ENCODE data around the gene HDAC11.
A peak's percentile ranks its signal among the peaks of the same experiment; 100 is the strongest.

DNA sequence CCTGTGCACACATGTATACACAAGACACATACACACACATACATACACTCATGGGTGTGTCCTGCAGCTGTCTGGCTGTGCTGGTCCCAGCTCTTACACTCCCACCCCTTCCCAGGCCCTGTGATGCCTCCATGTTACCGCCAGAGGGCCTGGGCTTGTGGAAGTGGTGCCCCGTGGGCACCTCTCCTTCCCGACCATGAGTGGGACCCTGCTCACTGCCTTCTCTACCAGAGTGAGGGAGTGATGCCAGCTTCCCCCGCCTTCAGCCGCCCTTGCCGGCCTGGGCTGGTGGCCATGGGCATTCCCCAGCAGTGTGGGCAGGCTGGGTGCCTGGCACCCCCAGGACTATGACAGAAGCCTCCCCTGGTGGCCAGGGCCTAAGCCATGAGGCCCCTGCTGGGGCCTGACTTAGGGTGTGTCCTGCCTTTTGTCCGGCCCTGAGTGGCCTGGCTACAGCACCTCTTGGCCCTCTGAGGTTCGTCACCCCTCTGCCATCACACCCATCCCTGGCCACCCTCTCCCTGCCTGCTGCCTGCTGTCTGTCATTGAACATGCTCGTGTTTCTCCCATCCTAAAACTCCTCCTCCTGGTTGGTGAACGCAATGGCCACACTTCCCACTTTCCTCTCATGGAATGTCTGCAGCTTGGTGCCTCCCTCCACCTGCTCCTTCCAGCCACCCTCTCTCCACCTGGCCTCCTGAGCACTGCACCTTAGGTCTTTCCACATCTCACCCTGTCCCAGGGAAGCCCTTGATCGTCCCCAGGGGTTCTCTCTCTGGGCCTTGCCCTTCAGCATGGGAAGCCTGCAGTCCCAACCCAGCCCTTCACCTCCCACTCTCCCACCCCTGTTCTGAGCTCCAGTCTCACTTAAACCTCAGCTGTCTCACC is 14.6 kb downstream of the HDAC11 start:
- TF ChIP-seq, protein P1, sequence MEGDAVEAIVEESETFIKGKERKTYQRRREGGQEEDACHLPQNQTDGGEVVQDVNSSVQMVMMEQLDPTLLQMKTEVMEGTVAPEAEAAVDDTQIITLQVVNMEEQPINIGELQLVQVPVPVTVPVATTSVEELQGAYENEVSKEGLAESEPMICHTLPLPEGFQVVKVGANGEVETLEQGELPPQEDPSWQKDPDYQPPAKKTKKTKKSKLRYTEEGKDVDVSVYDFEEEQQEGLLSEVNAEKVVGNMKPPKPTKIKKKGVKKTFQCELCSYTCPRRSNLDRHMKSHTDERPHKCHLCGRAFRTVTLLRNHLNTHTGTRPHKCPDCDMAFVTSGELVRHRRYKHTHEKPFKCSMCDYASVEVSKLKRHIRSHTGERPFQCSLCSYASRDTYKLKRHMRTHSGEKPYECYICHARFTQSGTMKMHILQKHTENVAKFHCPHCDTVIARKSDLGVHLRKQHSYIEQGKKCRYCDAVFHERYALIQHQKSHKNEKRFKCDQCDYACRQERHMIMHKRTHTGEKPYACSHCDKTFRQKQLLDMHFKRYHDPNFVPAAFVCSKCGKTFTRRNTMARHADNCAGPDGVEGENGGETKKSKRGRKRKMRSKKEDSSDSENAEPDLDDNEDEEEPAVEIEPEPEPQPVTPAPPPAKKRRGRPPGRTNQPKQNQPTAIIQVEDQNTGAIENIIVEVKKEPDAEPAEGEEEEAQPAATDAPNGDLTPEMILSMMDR (conservative IDR thresholded peaks at IDR 0.05 in 1 of 2, IDR thresholded peaks at IDR 0.05 in 1 of 2; ENCODE audit: extremely low read depth in 1 of 2, insufficient read depth in 1 of 2, low read depth in 1 of 2, low read length in 2 of 2) = peak; percentile 53 to 70
- no peak for TF ChIP-seq EZH2 (IDR thresholded peaks at IDR 0.05; ENCODE audit: borderline replicate concordance, low read length)
